Activated CD4-positive, alpha-beta T cell treated with anti-CD3 and anti-CD28 coated beads, Interleukin-2, Interleukin-6, amounts not matched to agents 100 ng/mL and 50 ng/mL, durations not matched to agents 16 hours and 8 hours (primary cell): ENCODE measurements around the gene TASOR.
"Not testable (repeated sequence)": the region's sequence is repeated elsewhere in the genome, so short reads cannot be mapped to it uniquely, and the experiment has no call there.

Experiments used
- DNase-seq: peaks from one replicate; pipeline ENCODE4 v3.0.0-alpha.2; 2020

TASOR gene

GRCh38 chr3:56683122-56683817 is at the start of gene TASOR:
TSS of gene TASOR (minus strand) at chr3:56683265. CDS start at chr3:56683006, 259 bp downstream.
- peak; percentile 92 for DNase-seq

GRCh38 chr3:56732109-56732508 is 49.0 kb upstream of the TASOR start:
- no peak for DNase-seq

- peak; percentile 80 for DNase-seq
Observed at GRCh38 chr3:56725175-56725574, 42.1 kb upstream of the TASOR start.

GRCh38 chr3:56724676-56725075 is 41.6 kb upstream of the TASOR start:
- peak; percentile 26 for DNase-seq

GRCh38 chr3:56720849-56721248 is 37.8 kb upstream of the TASOR start:
- DNase-seq, result no peak

GRCh38 chr3:56718809-56719208 is 35.7 kb upstream of the TASOR start:
- not testable (repeated sequence) for DNase-seq

GRCh38 chr3:56711344-56711743 is 28.3 kb upstream of the TASOR start:
- no peak for DNase-seq

- not testable (repeated sequence) for DNase-seq
Observed at GRCh38 chr3:56707412-56707811, 24.3 kb upstream of the TASOR start.

GRCh38 chr3:56706629-56707028 is 23.6 kb upstream of the TASOR start:
- no peak for DNase-seq

- no peak for DNase-seq
Observed at GRCh38 chr3:56704706-56705105, 21.6 kb upstream of the TASOR start.

- DNase-seq, result peak; percentile 70
Observed at GRCh38 chr3:56702490-56703315, 19.6 kb upstream of the TASOR start.

- DNase-seq, result no peak
Observed at GRCh38 chr3:56700151-56700550, 17.1 kb upstream of the TASOR start.

- DNase-seq, result no peak
Observed at GRCh38 chr3:56694867-56695683, 12.0 kb upstream of the TASOR start.

- DNase-seq, result no peak
Observed at GRCh38 chr3:56693750-56694149, 10.7 kb upstream of the TASOR start.

- peak; percentile 65 for DNase-seq
Observed at GRCh38 chr3:56692520-56693433, 9.7 kb upstream of the TASOR start.

- DNase-seq, result not testable (repeated sequence)
Observed at GRCh38 chr3:56692001-56692365, 8.9 kb upstream of the TASOR start.

GRCh38 chr3:56691165-56692000 is 8.3 kb upstream of the TASOR start:
- no peak for DNase-seq

GRCh38 chr3:56689303-56689702 is 6.2 kb upstream of the TASOR start:
- no peak for DNase-seq

- DNase-seq, result no peak
Observed at GRCh38 chr3:56688191-56688590, 5.1 kb upstream of the TASOR start.

GRCh38 chr3:56684029-56684428 is 964 bp upstream of the TASOR start:
- DNase-seq, result no peak

GRCh38 chr3:56682462-56683121 is 473 bp downstream of the TASOR start:
- DNase-seq, result peak; percentile 88
